Stimulated activated CD8-positive, alpha-beta memory T cell treated with anti-CD3 and anti-CD28 coated beads, Interleukin-12 subunit alpha, Interleukin-12 subunit beta, amount 100 ng/mL, for 24 hours (primary cell): ENCODE results near the gene ATP6V1F.

Experiments
- DNase-seq: peaks from one replicate; pipeline ENCODE4 v3.0.0-alpha.2; 2020; ENCODE audit errors: extremely low read depth

Gene ATP6V1F

GRCh38 chr7:128882134-128882533 lies 19.5 kb downstream of the ATP6V1F start:
- DNase-seq: no peak

- DNase-seq: peak; percentile 62
These were observed 21.2 kb downstream of the ATP6V1F start for GRCh38 chr7:128883622-128884448.

GRCh38 chr7:128884561-128885369 lies 22.1 kb downstream of the ATP6V1F start:
- no peak for DNase-seq

- DNase-seq: no peak
These were observed 22.9 kb downstream of the ATP6V1F start for GRCh38 chr7:128885370-128886187.

- no peak for DNase-seq
These were observed 23.9 kb downstream of the ATP6V1F start for GRCh38 chr7:128886391-128887168.

GRCh38 chr7:128887169-128888038 lies 24.7 kb downstream of the ATP6V1F start:
- DNase-seq: no peak

- DNase-seq: no peak
These were observed 25.5 kb downstream of the ATP6V1F start for GRCh38 chr7:128888039-128888755.

- DNase-seq: no peak
These were observed 26.1 kb downstream of the ATP6V1F start for GRCh38 chr7:128888756-128889095.

- DNase-seq: no peak
These were observed 26.5 kb downstream of the ATP6V1F start for GRCh38 chr7:128889121-128889520.

- DNase-seq: no peak
These were observed 27.9 kb downstream of the ATP6V1F start for GRCh38 chr7:128890306-128891109.

GRCh38 chr7:128891110-128891941 lies 28.7 kb downstream of the ATP6V1F start:
- DNase-seq: no peak

GRCh38 chr7:128891942-128892269 lies 29.2 kb downstream of the ATP6V1F start:
- no peak for DNase-seq

GRCh38 chr7:128892521-128893250 lies 30.0 kb downstream of the ATP6V1F start:
- no peak for DNase-seq

- no peak for DNase-seq
These were observed 30.8 kb downstream of the ATP6V1F start for GRCh38 chr7:128893251-128894100.

GRCh38 chr7:128894101-128894440 lies 31.4 kb downstream of the ATP6V1F start:
- no peak for DNase-seq

GRCh38 chr7:128895320-128895719 lies 32.7 kb downstream of the ATP6V1F start:
- no peak for DNase-seq

GRCh38 chr7:128899392-128899791 lies 36.7 kb downstream of the ATP6V1F start:
- no peak for DNase-seq
